ENCODE data around the gene GJB4. TPM values are rescaled to one million over a fixed set of nuclear protein-coding genes. Genes with fewer than 3 reads are reported as not detected.
"Not testable (repeated sequence)": the region's sequence is repeated elsewhere in the genome, so short reads cannot be mapped to it uniquely, and the experiment has no call there.

GJB4 gene
- total RNA-seq, 4 donors from 2014 or later, result not detected

- no peaks in the 10 kb centered on the region for H3K4me1 ChIP-seq
- TF ChIP-seq CTCF (IDR thresholded peaks at IDR 0.05) (no peak), POLR2A (IDR thresholded peaks at IDR 0.05) (no peak)
- H3K9me3 ChIP-seq, result no peaks in the 10 kb centered on the region
- no peak for DNase-seq
- H3K27me3 ChIP-seq, result no peaks in the 10 kb centered on the region
- H3K4me3 ChIP-seq, result no peak overlapping the region
- H3K27ac ChIP-seq, result no peak overlapping the region
- no peaks in the 10 kb centered on the region for H3K36me3 ChIP-seq
Measured at GRCh38 chr1:34730485-34730884, 29.1 kb upstream of the GJB4 start.

GRCh38 chr1:34732831-34733230 is 26.7 kb upstream of the GJB4 start:
- not testable (repeated sequence) for H3K9me3 ChIP-seq, DNase-seq, H3K27me3 ChIP-seq, H3K36me3 ChIP-seq, H3K4me3 ChIP-seq, H3K4me1 ChIP-seq, H3K27ac ChIP-seq

GRCh38 chr1:34736692-34737091 is 22.8 kb upstream of the GJB4 start:
- H3K27ac ChIP-seq, result no peak overlapping the region
- no peak for DNase-seq
- TF ChIP-seq POLR2A (IDR thresholded peaks at IDR 0.05) (no peak), CTCF (IDR thresholded peaks at IDR 0.05) (no peak)

GRCh38 chr1:34737236-34737635 is 22.3 kb upstream of the GJB4 start:
- H3K9me3 ChIP-seq, H3K4me3 ChIP-seq, H3K27me3 ChIP-seq, DNase-seq, H3K36me3 ChIP-seq, H3K4me1 ChIP-seq, H3K27ac ChIP-seq: not testable (repeated sequence)

More at GRCh38 chr1:34736692-34737091, 22.8 kb upstream of the GJB4 start:
- Histone ChIP-seq H3K4me3 (no peak overlapping the region), H3K27me3 (no peaks in the 10 kb centered on the region), H3K9me3 (no peaks in the 10 kb centered on the region), H3K36me3 (no peaks in the 10 kb centered on the region), H3K4me1 (no peaks in the 10 kb centered on the region)

GRCh38 chr1:34739613-34740012 is 19.9 kb upstream of the GJB4 start:
- DNase-seq, result no peak
- no peaks in the 10 kb centered on the region for H3K9me3 ChIP-seq
- no peak overlapping the region for H3K4me3 ChIP-seq
- H3K27me3 ChIP-seq, result no peaks in the 10 kb centered on the region
- H3K4me1 ChIP-seq, result peaks cover 0 to 6% (median 0%) of the 10 kb centered on the region in 4 donors
- no peaks in the 10 kb centered on the region for H3K36me3 ChIP-seq
- no peak overlapping the region for H3K27ac ChIP-seq
- no peak for TF ChIP-seq CTCF (IDR thresholded peaks at IDR 0.05)
- TF ChIP-seq POLR2A (IDR thresholded peaks at IDR 0.05), result no peak

GRCh38 chr1:34740161-34740868 is 19.2 kb upstream of the GJB4 start:
- no peak for DNase-seq
- Histone ChIP-seq H3K4me3 (no peak overlapping the region), H3K4me1 (peaks cover 0 to 6% (median 0%) of the 10 kb centered on the region in 4 donors), H3K27ac (no peak overlapping the region), H3K9me3 (no peaks in the 10 kb centered on the region), H3K27me3 (no peaks in the 10 kb centered on the region), H3K36me3 (no peaks in the 10 kb centered on the region)
- TF ChIP-seq CTCF (IDR thresholded peaks at IDR 0.05) (no peak), POLR2A (IDR thresholded peaks at IDR 0.05) (no peak)

Measured in Peyer's patch (tissue), 4 donors.